Measurements from ENCODE around the gene REL. TPM values are rescaled to one million over a fixed set of nuclear protein-coding genes. Genes with fewer than 3 reads are reported as not detected.

Gene REL
- total RNA-seq, 1 experiment from 2014 or later: 7.3 TPM

DNA sequence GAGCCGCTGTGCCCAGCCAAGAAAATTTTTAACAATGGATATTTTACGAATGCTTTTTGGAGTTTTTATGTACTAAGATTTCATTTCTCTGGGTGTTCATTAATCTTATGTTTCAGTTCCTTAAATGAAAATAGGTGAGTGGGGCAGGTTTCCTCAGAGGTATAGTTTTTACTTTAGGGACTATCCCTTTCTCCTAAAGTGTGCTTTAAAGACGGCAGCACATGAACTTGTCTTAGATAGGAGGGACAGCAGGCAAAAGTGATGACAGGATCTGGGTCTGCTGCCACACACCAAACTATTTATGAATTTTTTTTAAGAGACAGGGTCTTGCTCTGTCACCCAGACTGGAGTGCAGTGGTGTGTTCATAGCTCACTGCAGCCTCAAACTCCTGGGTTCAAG is 8.0 kb upstream of the REL start:
- TF ChIP-seq EZH2 (IDR thresholded peaks at IDR 0.05; ENCODE audit: low read length, unreplicated experiment) (no peak), EZH2phosphoT487 (IDR thresholded peaks at IDR 0.05; ENCODE audit: borderline replicate concordance, low read length) (no peak)
- TF ChIP-seq, protein P1, sequence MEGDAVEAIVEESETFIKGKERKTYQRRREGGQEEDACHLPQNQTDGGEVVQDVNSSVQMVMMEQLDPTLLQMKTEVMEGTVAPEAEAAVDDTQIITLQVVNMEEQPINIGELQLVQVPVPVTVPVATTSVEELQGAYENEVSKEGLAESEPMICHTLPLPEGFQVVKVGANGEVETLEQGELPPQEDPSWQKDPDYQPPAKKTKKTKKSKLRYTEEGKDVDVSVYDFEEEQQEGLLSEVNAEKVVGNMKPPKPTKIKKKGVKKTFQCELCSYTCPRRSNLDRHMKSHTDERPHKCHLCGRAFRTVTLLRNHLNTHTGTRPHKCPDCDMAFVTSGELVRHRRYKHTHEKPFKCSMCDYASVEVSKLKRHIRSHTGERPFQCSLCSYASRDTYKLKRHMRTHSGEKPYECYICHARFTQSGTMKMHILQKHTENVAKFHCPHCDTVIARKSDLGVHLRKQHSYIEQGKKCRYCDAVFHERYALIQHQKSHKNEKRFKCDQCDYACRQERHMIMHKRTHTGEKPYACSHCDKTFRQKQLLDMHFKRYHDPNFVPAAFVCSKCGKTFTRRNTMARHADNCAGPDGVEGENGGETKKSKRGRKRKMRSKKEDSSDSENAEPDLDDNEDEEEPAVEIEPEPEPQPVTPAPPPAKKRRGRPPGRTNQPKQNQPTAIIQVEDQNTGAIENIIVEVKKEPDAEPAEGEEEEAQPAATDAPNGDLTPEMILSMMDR (conservative IDR thresholded peaks at IDR 0.05; ENCODE audit: low read depth, low read length): no peak
- Histone ChIP-seq H3K27ac (ENCODE audit: low read length) (no peak overlapping the region), H3K36me3 (ENCODE audit: low read depth, low read length) (no peaks in the 10 kb centered on the region), H3K9me2 (replicated peaks; ENCODE audit: low read length) (no peaks in the 10 kb centered on the region), H3K4me1 (ENCODE audit: insufficient read depth, low read length) (no peaks in the 10 kb centered on the region), H3K9me3 (ENCODE audit: low read length) (no peaks in the 10 kb centered on the region), H3K4me3 (ENCODE audit: low read length) (no peak overlapping the region), H3K79me2 (ENCODE audit: low read length) (no peaks in the 10 kb centered on the region), H2AFZ (ENCODE audit: low read length) (no peak overlapping the region), H3K9ac (ENCODE audit: low read length) (no peak overlapping the region), H4K20me1 (ENCODE audit: low read length) (no peaks in the 10 kb centered on the region), H3K27me3 (ENCODE audit: low read length) (no peaks in the 10 kb centered on the region), H3K4me2 (ENCODE audit: low read length) (no peak overlapping the region), H3F3A (ENCODE audit: low read length, unreplicated experiment) (no peaks in the 10 kb centered on the region)
- ATAC-seq (no peak), DNase-seq (no peak)
- BruUV-seq (replicated peaks): no TSS peak
- intact Hi-C loops (cut with micrococcal nuclease): no loop called here
- ChIA-PET CTCF (no interaction called here), POLR2A (ENCODE audit: unreplicated experiment) (no interaction called here)

- H3K79me2 ChIP-seq (ENCODE audit: low read length): no peaks in the 10 kb centered on the region
- H3K4me3 ChIP-seq (ENCODE audit: low read length): no peak overlapping the region
- no peaks in the 10 kb centered on the region for H3K27me3 ChIP-seq (ENCODE audit: low read length)
- ATAC-seq (no peak), DNase-seq (no peak)
- H3K36me3 ChIP-seq (ENCODE audit: low read depth, low read length): no peaks in the 10 kb centered on the region
- no peak overlapping the region for H3K27ac ChIP-seq (ENCODE audit: low read length)
- TF ChIP-seq EZH2phosphoT487 (IDR thresholded peaks at IDR 0.05; ENCODE audit: borderline replicate concordance, low read length) (no peak), EZH2 (IDR thresholded peaks at IDR 0.05; ENCODE audit: low read length, unreplicated experiment) (no peak)
- TF ChIP-seq, protein P1 (conservative IDR thresholded peaks at IDR 0.05; ENCODE audit: low read depth, low read length): no peak
- H3K9ac ChIP-seq (ENCODE audit: low read length): no peak overlapping the region
- H3K9me2 ChIP-seq (replicated peaks; ENCODE audit: low read length): no peaks in the 10 kb centered on the region
- CTCF ChIA-PET: no interaction called here
- no peak overlapping the region for H2AFZ ChIP-seq (ENCODE audit: low read length)
- no peak overlapping the region for H3K4me2 ChIP-seq (ENCODE audit: low read length)
- intact Hi-C loops (cut with micrococcal nuclease): no loop called here
- H3K9me3 ChIP-seq (ENCODE audit: low read length): no peaks in the 10 kb centered on the region
- H4K20me1 ChIP-seq (ENCODE audit: low read length): no peaks in the 10 kb centered on the region
- H3K4me1 ChIP-seq (ENCODE audit: insufficient read depth, low read length): no peaks in the 10 kb centered on the region
- H3F3A ChIP-seq (ENCODE audit: low read length, unreplicated experiment): no peaks in the 10 kb centered on the region
- POLR2A ChIA-PET (ENCODE audit: unreplicated experiment): no interaction called here
- BruUV-seq (replicated peaks): no TSS peak
Measured at GRCh38 chr2:60875520-60875919, 5.9 kb upstream of the REL start.

DNA sequence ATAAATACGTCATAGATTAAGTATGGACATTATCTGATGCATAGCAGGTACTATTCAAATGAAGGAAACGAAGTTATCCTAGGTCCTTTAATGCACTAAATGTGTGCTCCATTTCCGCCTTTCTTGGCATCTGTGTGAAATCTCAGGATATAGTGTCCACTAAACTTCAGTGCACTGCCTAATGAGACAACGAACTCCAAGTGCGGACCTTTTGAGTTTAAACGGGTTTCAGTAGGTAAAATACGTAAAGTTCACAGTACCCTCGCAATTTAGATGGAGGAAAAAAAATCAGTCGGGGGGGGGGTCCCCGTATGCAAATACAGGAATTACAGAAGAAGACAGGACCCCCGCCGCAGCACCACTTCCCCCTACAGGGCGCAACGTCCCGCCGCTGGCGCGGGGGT is 729 bp upstream of the REL start:
- Histone ChIP-seq H3K79me2 (ENCODE audit: low read length) (peaks cover 42% of the 10 kb centered on the region), H3K4me1 (ENCODE audit: insufficient read depth, low read length) (peaks cover 9% of the 10 kb centered on the region), H3K9ac (ENCODE audit: low read length) (peak overlapping the region; percentile 90), H3K4me3 (ENCODE audit: low read length) (peak overlapping the region; percentile 90), H3F3A (ENCODE audit: low read length, unreplicated experiment) (no peaks in the 10 kb centered on the region), H3K9me3 (ENCODE audit: low read length) (no peaks in the 10 kb centered on the region), H3K36me3 (ENCODE audit: low read depth, low read length) (no peaks in the 10 kb centered on the region), H3K27me3 (ENCODE audit: low read length) (no peaks in the 10 kb centered on the region), H3K9me2 (replicated peaks; ENCODE audit: low read length) (no peaks in the 10 kb centered on the region), H3K4me2 (ENCODE audit: low read length) (peak overlapping the region; percentile 86), H2AFZ (ENCODE audit: low read length) (peak overlapping the region; percentile 95), H4K20me1 (ENCODE audit: low read length) (peaks cover 29% of the 10 kb centered on the region), H3K27ac (ENCODE audit: low read length) (peak overlapping the region; percentile 54)
- TSS peak; percentile 80 for BruUV-seq (replicated peaks)
- intact Hi-C loops (cut with micrococcal nuclease): loop anchor here (5.0 kb wide), 3 partner anchors 88 to 137 kb away; partner anchors contain the start of genes PEX13 and PUS10
- ATAC-seq (peak; percentile 4; the same call in 1 of the 2 replicates), DNase-seq (peak; percentile 28)
- POLR2A ChIA-PET (ENCODE audit: unreplicated experiment): no interaction called here
- CTCF ChIA-PET: no interaction called here
- TF ChIP-seq, protein P1 (conservative IDR thresholded peaks at IDR 0.05; ENCODE audit: low read depth, low read length): 0 out of 2 replicates have a peak, but pooled peaks have one; percentile 22
- TF ChIP-seq EZH2phosphoT487 (IDR thresholded peaks at IDR 0.05; ENCODE audit: borderline replicate concordance, low read length) (no peak), EZH2 (IDR thresholded peaks at IDR 0.05; ENCODE audit: low read length, unreplicated experiment) (no peak)

Data from PC-3 (cell line).